ENCODE data around the gene SHISA8.
"Not testable (repeated sequence)": the region's sequence is repeated elsewhere in the genome, so short reads cannot be mapped to it uniquely, and the experiment has no call there.

The SHISA8 gene

DNA sequence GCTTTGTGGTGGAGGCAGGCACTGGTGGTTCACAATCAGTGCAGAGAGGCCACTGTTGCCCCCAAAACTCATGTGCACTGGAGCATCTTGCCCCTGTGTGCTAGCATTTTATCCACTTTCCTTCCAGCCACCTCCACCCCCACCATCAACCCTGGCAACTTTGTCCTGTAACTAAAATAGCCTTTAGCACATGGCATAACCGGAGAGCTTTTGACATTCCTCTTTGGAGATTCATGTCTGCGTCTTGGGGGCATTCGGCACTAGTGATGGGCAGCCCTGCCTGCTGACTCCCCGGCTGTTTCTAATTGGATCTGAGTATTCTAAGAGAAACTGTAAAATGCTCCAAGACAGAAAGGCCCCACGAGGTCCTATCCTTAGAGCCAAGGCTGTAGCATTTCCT is 15.8 kb downstream of the SHISA8 start:
- no peak for DNase-seq (ENCODE audit: low read depth, low spot score)

- DNase-seq (ENCODE audit: low read depth, low spot score), result no peak
These were observed 16.2 kb downstream of the SHISA8 start for GRCh38 chr22:41898645-41899044.

DNA sequence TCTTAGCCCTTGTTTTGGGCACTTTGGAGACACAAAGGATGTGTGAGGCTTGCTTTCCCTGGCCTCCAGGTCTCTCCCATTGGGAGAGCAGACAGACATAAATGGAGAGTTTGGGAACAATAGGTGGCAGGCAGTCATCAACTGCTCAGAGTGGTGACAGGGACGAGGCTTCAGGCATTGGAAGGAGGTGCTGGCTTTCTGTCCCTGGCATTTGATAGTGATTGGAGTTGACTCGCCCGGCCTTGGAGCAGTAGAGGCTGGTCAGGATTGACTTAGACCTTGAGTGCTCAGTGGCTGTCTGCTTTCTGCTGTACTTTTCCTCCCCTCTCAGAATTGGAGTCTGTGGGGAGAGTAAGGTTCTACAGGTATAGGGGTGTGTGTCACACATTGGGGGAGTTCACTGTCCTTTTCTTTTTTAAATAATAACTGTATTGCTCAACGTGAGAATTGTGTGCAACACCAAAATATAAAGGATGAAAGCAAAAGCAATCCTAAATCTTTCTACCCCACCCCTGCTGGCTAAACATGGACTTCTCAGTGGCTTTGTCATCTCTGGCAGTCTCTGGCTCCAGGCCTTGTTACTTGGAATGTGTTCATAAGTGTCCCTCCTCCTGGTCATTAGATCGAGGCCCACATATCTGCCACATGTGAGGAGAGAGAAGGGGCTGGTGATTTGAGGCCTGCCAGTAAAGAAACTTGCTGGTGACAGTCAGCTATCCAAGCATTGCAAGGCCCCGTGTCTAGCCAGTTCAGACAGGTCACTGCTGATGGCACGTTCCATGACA is 21.1 kb downstream of the SHISA8 start:
- no peak for DNase-seq (ENCODE audit: low read depth, low spot score)

DNA sequence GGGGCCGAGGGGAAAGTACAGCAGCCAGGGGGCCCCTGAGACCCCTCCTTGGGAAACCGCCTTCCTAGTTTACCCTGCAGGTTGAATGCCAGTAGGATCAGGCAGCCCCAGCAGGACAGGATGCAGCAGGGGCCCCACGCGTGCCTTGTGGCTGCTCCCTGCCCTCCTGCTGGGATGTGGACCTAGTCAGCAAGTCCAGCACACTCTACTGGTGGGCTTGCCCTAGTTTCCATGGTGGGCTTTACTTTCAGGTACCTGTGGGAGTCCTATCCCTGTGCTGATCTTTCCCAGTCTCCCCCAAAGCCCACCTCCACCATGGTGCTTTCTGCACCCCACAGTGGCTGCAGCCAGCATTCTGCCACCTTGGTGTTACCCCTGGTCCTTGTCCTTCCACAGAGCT is 22.2 kb downstream of the SHISA8 start:
- no peak for DNase-seq (ENCODE audit: low read depth, low spot score)

DNA sequence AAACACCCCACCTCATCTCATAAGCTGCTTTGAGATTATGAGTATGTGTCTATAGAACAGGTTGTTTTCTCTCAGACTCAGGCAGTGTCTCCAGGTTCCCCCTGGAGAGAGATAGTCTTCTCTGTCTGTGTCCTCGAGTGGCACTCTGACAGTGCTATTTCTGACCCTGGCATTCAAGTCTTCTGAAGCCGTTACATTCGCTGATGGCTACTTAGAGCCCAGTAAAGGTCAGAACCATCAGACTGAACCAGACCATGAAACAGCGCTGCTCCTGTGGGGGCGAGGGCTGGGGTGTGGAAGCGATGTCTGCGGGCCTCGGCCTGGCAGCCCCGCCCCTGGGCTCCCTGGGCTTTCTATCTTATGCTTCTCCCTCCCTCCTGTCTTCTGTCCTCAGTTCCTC is 23.5 kb downstream of the SHISA8 start:
- no peak for DNase-seq (ENCODE audit: low read depth, low spot score)

- DNase-seq (ENCODE audit: low read depth, low spot score), result no peak
These were observed 26.2 kb downstream of the SHISA8 start for GRCh38 chr22:41888627-41889200.

- DNase-seq (ENCODE audit: low read depth, low spot score), result no peak
These were observed 29.4 kb downstream of the SHISA8 start for GRCh38 chr22:41885516-41885915.

- DNase-seq (ENCODE audit: low read depth, low spot score), result no peak
These were observed 29.8 kb downstream of the SHISA8 start for GRCh38 chr22:41885116-41885515.

- no peak for DNase-seq (ENCODE audit: low read depth, low spot score)
These were observed 31.5 kb downstream of the SHISA8 start for GRCh38 chr22:41883400-41883799.

GRCh38 chr22:41880653-41881052 is 34.2 kb downstream of the SHISA8 start:
- no peak for DNase-seq (ENCODE audit: low read depth, low spot score)

GRCh38 chr22:41876675-41877074 is 38.2 kb downstream of the SHISA8 start:
- no peak for DNase-seq (ENCODE audit: low read depth, low spot score)

DNA sequence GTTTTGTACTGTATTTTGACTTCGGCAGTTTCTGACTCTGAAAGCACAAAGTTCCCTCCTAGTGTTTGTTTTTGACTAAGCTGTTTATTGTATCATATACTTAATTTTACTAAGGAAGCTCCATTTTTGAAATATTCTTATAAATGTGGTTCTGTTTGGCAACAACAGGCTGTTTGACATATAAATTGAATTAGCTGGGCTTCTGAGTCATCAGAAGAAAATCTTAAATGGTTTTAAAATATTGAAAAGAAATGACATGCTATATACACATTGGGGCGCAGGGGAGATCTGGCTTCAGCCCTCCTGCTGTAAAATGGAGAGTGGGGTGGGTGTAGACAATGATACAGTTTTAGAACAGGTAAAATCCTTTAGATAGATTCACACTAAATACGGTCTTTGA is 38.6 kb downstream of the SHISA8 start:
- no peak for DNase-seq (ENCODE audit: low read depth, low spot score)

DNA sequence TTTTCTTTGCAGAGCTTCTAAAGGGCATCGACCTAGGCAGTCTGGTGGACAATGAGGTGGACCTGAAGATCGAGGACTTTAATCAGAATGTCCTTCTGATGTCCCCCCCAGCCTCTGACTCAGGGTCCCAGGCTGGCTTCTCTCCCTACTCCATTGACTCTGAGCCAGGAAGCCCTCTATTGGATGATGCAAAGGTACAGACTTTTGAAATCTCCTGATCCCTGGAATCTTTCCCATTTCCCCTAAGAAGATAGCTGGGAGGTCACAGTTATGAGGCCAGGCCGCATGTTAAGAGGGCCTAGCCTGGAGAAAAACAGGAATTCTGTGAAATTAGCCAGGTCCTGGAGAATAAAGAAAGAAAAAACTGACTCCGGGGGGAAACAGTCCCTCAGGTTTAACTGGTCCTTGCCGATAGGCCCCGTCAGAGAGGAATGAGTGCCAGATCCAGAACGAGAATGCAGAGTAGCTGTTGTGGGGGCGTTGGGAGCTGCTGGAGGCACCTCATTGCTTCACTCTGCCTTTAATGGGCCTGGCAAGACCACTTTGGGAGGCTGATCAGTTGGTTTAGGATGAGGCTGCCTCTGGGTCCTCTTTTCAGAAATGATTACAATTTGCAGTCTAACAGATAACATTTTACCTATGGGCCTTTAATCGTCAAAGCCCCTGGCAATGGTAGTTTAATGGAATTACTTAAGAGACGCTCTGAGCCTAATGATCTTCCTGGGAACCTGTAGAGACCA is 39.2 kb downstream of the SHISA8 start:
- DNase-seq (ENCODE audit: low read depth, low spot score), result no peak

DNA sequence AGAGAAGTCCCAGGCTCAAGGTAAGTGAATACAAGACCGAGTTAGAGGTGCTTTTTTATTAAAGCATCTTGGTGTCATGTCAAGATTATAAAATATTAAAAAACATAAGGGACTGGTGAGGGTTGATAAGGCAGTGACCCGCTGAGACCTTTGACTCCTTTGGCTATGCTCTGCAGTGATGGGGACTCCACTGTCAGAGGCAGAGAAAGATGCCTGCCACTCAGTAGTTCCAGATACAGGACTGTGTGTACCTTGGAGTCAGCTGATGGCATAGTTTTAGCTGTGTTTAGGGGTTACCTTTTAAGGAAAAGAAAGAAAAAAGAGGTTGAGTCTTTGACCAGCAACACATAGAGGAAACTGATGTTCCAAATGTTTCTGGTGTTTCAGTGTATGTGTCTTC is 40.8 kb downstream of the SHISA8 start:
- no peak for DNase-seq (ENCODE audit: low read depth, low spot score)

- no peak for DNase-seq (ENCODE audit: low read depth, low spot score)
These were observed 41.5 kb downstream of the SHISA8 start for GRCh38 chr22:41873391-41873790.

DNA sequence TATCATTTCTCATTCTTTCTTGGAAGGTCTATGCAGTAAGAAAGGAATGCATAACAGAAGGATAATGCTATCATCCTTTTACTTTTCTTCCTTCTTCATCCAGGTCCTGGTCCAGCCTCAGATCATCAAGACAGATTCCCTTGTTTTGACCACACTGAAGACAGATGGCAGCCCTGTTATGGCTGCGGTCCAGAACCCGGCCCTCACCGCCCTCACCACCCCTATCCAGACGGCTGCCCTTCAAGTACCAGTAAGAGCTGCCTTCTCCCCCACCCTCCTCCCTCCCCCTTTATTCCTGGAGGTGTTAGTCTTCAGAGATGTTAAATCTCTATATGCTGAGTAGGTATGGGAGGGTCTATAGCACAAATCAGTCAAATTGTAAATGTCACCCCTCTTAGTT is 44.1 kb downstream of the SHISA8 start:
- DNase-seq (ENCODE audit: low read depth, low spot score), result no peak

DNA sequence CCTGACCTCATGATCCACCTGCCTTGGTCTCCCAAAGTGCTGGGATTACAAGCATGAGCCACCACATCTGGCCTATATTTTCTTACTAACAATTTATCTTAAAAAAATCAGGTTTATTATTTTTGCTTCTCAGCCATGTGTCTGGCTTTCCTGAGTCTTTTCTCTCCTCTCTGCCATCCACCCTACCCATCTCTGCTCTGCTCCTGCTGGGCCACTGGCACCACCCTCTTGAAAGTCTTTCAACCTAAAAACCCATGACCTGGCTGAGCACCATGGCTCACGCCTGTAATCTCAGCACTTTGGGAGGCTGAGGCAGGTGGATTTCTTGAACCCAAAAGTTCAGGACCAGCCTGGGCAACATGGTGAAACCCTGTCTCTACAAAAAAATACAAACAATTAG is 44.8 kb downstream of the SHISA8 start:
- DNase-seq (ENCODE audit: low read depth, low spot score), result not testable (repeated sequence)

- DNase-seq (ENCODE audit: low read depth, low spot score), result no peak
These were observed 46.3 kb downstream of the SHISA8 start for GRCh38 chr22:41868556-41868955.

DNA sequence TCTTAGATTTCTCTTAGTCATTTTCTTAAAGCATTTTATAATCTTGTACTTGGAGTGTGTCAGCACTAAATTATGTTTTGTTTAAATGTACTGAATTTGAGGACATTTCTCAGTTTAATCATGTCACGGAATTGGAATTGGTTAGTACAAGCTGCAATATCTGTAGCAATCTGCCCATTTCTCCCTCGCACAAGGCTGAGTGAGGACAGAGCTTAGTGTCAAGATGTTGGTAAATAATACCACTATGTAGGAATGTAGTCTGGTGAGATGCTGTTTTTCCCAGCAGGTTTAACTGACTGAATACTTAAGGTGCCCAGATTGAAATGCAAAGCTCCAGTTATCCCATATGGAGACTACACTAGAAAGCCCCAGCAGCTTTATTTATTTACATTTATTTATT is 51.4 kb downstream of the SHISA8 start:
- no peak for DNase-seq (ENCODE audit: low read depth, low spot score)

DNA sequence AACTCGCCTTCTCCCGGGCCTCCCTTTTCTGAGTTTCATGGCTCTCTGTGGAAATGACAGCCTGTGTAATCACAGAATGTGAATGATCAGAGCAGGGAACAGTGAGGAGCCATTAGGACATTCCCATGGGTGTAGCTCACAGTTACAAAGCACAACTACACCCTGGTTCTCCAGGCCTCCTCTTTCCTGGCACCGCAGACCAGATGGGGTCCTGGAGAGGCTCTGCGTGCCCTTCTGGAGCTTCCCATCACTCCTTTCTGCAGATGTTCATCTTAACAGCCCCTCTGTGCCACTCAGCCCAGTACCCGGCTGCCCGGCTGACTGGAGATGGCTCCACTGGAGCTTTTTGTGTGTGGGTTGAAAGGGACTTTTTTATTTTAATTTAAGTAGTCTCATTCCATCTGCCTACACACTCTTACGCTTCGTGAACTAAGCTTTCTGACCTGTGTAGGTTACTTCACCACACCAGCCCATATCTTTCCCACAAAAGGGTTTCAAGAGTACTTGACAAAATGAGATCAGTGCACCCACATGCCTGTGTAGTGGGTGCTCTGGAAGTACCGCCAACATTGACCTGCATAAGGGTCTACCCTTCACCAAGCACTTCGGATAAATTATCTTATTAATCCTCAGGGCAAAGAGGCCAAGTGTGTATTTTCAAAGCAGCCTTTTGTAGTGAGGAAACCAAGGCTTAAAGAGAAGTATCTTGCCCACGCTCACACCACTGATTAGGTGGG is 52.2 kb downstream of the SHISA8 start:
- no peak for DNase-seq (ENCODE audit: low read depth, low spot score)

- no peak for DNase-seq (ENCODE audit: low read depth, low spot score)
These were observed 52.7 kb downstream of the SHISA8 start for GRCh38 chr22:41862160-41862529.

All from smooth muscle cell of the brain vasculature (primary cell).